ENCODE results near the gene VRTN. TPM values are rescaled to one million over a fixed set of nuclear protein-coding genes. Genes with fewer than 3 reads are reported as not detected.
"Not testable (repeated sequence)": the region's sequence is repeated elsewhere in the genome, so short reads cannot be mapped to it uniquely, and the experiment has no call there.

VRTN gene
- total and polyA plus RNA-seq, 2 donors (not counting 1 experiment from before 2014, with no cell fraction given) = not detected

- no peaks in the 10 kb centered on the region for H3K4me1 ChIP-seq (ENCODE audit: control insufficient read depth, extremely low read depth, insufficient read depth, low read length)
- no peak overlapping the region for H3K4me2 ChIP-seq (ENCODE audit: extremely low read depth, insufficient read depth, low read length)
- H3K9me3 ChIP-seq (ENCODE audit: control insufficient read depth, insufficient read depth, low read depth, low read length) = no peaks in the 10 kb centered on the region
- no peaks in the 10 kb centered on the region for H3K36me3 ChIP-seq (ENCODE audit: control insufficient read depth, insufficient read depth, low read length)
- DNase-seq (ENCODE audit: low read depth in 2 of 2) = no peak
- H3K27me3 ChIP-seq (ENCODE audit: control insufficient read depth, insufficient read depth, low read length) = no peaks in the 10 kb centered on the region
- H4K20me1 ChIP-seq (ENCODE audit: control insufficient read depth, extremely low read depth, insufficient read depth, low read length) = no peaks in the 10 kb centered on the region
- H3K4me3 ChIP-seq (replicated peaks in 1 of 4; ENCODE audit: control extremely low read depth in 1 of 4, insufficient read depth in 1 of 4, low read depth in 3 of 4, low read length in 4 of 4) = no peak overlapping the region
- H2AFZ ChIP-seq (ENCODE audit: low read length) = no peak overlapping the region
- TF ChIP-seq EZH2 (IDR thresholded peaks at IDR 0.05; ENCODE audit: low read length, missing control alignments) = no peak
- no peak for TF ChIP-seq CTCF (conservative IDR thresholded peaks at IDR 0.05 in 1 of 2, IDR thresholded peaks at IDR 0.05 in 1 of 2; ENCODE audit: low read depth in 1 of 2, low read length in 2 of 2)
- H3K79me2 ChIP-seq (ENCODE audit: control insufficient read depth, insufficient read depth, low read length) = no peaks in the 10 kb centered on the region
- no peak overlapping the region for H3K9ac ChIP-seq (ENCODE audit: insufficient read depth, low read length)
- no peak overlapping the region for H3K27ac ChIP-seq (ENCODE audit: insufficient read depth, low read length)
Observed at GRCh38 chr14:74380845-74381244, 32.6 kb downstream of the VRTN start.

GRCh38 chr14:74381571-74381970, 33.3 kb downstream of the VRTN start:
- H3K9ac ChIP-seq (ENCODE audit: insufficient read depth, low read length); H3K36me3 ChIP-seq (ENCODE audit: control insufficient read depth, insufficient read depth, low read length); H2AFZ ChIP-seq (ENCODE audit: low read length); H3K27me3 ChIP-seq (ENCODE audit: control insufficient read depth, insufficient read depth, low read length); H3K4me3 ChIP-seq (replicated peaks in 1 of 4; ENCODE audit: control extremely low read depth in 1 of 4, insufficient read depth in 1 of 4, low read depth in 3 of 4, low read length in 4 of 4); H3K4me2 ChIP-seq (ENCODE audit: extremely low read depth, insufficient read depth, low read length); H3K4me1 ChIP-seq (ENCODE audit: control insufficient read depth, extremely low read depth, insufficient read depth, low read length); H3K9me3 ChIP-seq (ENCODE audit: control insufficient read depth, insufficient read depth, low read depth, low read length); DNase-seq (ENCODE audit: low read depth in 2 of 2); H3K79me2 ChIP-seq (ENCODE audit: control insufficient read depth, insufficient read depth, low read length); H3K27ac ChIP-seq (ENCODE audit: insufficient read depth, low read length); H4K20me1 ChIP-seq (ENCODE audit: control insufficient read depth, extremely low read depth, insufficient read depth, low read length): not testable (repeated sequence)

GRCh38 chr14:74382231-74382630, 34.0 kb downstream of the VRTN start:
- Histone ChIP-seq H3K4me3 (replicated peaks in 1 of 4; ENCODE audit: control extremely low read depth in 1 of 4, insufficient read depth in 1 of 4, low read depth in 3 of 4, low read length in 4 of 4) (no peak overlapping the region), H4K20me1 (ENCODE audit: control insufficient read depth, extremely low read depth, insufficient read depth, low read length) (no peaks in the 10 kb centered on the region), H3K4me2 (ENCODE audit: extremely low read depth, insufficient read depth, low read length) (no peak overlapping the region), H3K27ac (ENCODE audit: insufficient read depth, low read length) (no peak overlapping the region), H3K9me3 (ENCODE audit: control insufficient read depth, insufficient read depth, low read depth, low read length) (no peaks in the 10 kb centered on the region), H2AFZ (ENCODE audit: low read length) (no peak overlapping the region), H3K4me1 (ENCODE audit: control insufficient read depth, extremely low read depth, insufficient read depth, low read length) (no peaks in the 10 kb centered on the region), H3K9ac (ENCODE audit: insufficient read depth, low read length) (no peak overlapping the region), H3K79me2 (ENCODE audit: control insufficient read depth, insufficient read depth, low read length) (no peaks in the 10 kb centered on the region), H3K27me3 (ENCODE audit: control insufficient read depth, insufficient read depth, low read length) (peaks cover 6% of the 10 kb centered on the region), H3K36me3 (ENCODE audit: control insufficient read depth, insufficient read depth, low read length) (no peaks in the 10 kb centered on the region)
- DNase-seq (ENCODE audit: low read depth in 2 of 2) = no peak
- no peak for TF ChIP-seq CTCF (conservative IDR thresholded peaks at IDR 0.05 in 1 of 2, IDR thresholded peaks at IDR 0.05 in 1 of 2; ENCODE audit: low read depth in 1 of 2, low read length in 2 of 2)
- TF ChIP-seq EZH2 (IDR thresholded peaks at IDR 0.05; ENCODE audit: low read length, missing control alignments) = no peak
